ENCODE measurements around the gene PTPN1. TPM values are rescaled to one million over a fixed set of nuclear protein-coding genes. Genes with fewer than 3 reads are reported as not detected.

PTPN1 gene
- total and polyA plus RNA-seq, 2 of the 13 experiments (the other 11 are each of a cell fraction or from before 2014, with no cell fraction given) = 17.7 to 37.2 TPM

GRCh38 chr20:50464026-50464724 is 46.0 kb upstream of the PTPN1 start (continued):
- TF ChIP-seq TIGD3 (CRISPR knock-in tag; IDR thresholded peaks at IDR 0.05; ENCODE audit: borderline replicate concordance) (no peak), ZBTB1 (CRISPR knock-in tag; IDR thresholded peaks at IDR 0.05; ENCODE audit: borderline replicate concordance) (no peak), CENPT (CRISPR knock-in tag; IDR thresholded peaks at IDR 0.05; ENCODE audit: low read depth) (no peak), TSC22D2 (CRISPR knock-in tag; IDR thresholded peaks at IDR 0.05; ENCODE audit: borderline replicate concordance) (peak; percentile 74; the same call in 1 of the 2 replicates), PLRG1 (conservative IDR thresholded peaks at IDR 0.05) (no peak), STAT6 (CRISPR knock-in tag; IDR thresholded peaks at IDR 0.05; ENCODE audit: borderline replicate concordance) (no peak), FOXK1 (CRISPR knock-in tag; IDR thresholded peaks at IDR 0.05; ENCODE audit: borderline replicate concordance, low read depth) (no peak), CREBL2 (CRISPR knock-in tag; IDR thresholded peaks at IDR 0.05; ENCODE audit: borderline replicate concordance) (no peak), TAF1 (CRISPR knock-in tag; IDR thresholded peaks at IDR 0.05) (no peak), KLF16 (CRISPR knock-in tag; IDR thresholded peaks at IDR 0.05) (peak in 1 of 2 experiments; percentile 17; a peak in 1 of 4 replicates), CBX2 (IDR thresholded peaks at IDR 0.05; ENCODE audit: low read depth, low read length) (no peak), CBX2 (CRISPR knock-in tag; IDR thresholded peaks at IDR 0.05; ENCODE audit: low read depth) (no peak), ZNF30 (CRISPR knock-in tag; IDR thresholded peaks at IDR 0.05) (no peak), KDM5B (CRISPR knock-in tag; IDR thresholded peaks at IDR 0.05; ENCODE audit: borderline replicate concordance) (0 out of 2 replicates have a peak, but pooled peaks have one; percentile 41), ETV6 (CRISPR knock-in tag; conservative IDR thresholded peaks at IDR 0.05) (0 out of 2 replicates have a peak, but pooled peaks have one; percentile 42), GABPB1 (CRISPR knock-in tag; IDR thresholded peaks at IDR 0.05) (peak; percentile 30; the same call in 1 of the 2 replicates), POLR2AphosphoS2 (IDR thresholded peaks at IDR 0.05; ENCODE audit: low read depth, low read length) (no peak), SRSF4 (IDR thresholded peaks at IDR 0.05; ENCODE audit: low read depth, low read length, poor library complexity, severe bottlenecking) (no peak)
- TF ChIP-seq, protein P1, sequence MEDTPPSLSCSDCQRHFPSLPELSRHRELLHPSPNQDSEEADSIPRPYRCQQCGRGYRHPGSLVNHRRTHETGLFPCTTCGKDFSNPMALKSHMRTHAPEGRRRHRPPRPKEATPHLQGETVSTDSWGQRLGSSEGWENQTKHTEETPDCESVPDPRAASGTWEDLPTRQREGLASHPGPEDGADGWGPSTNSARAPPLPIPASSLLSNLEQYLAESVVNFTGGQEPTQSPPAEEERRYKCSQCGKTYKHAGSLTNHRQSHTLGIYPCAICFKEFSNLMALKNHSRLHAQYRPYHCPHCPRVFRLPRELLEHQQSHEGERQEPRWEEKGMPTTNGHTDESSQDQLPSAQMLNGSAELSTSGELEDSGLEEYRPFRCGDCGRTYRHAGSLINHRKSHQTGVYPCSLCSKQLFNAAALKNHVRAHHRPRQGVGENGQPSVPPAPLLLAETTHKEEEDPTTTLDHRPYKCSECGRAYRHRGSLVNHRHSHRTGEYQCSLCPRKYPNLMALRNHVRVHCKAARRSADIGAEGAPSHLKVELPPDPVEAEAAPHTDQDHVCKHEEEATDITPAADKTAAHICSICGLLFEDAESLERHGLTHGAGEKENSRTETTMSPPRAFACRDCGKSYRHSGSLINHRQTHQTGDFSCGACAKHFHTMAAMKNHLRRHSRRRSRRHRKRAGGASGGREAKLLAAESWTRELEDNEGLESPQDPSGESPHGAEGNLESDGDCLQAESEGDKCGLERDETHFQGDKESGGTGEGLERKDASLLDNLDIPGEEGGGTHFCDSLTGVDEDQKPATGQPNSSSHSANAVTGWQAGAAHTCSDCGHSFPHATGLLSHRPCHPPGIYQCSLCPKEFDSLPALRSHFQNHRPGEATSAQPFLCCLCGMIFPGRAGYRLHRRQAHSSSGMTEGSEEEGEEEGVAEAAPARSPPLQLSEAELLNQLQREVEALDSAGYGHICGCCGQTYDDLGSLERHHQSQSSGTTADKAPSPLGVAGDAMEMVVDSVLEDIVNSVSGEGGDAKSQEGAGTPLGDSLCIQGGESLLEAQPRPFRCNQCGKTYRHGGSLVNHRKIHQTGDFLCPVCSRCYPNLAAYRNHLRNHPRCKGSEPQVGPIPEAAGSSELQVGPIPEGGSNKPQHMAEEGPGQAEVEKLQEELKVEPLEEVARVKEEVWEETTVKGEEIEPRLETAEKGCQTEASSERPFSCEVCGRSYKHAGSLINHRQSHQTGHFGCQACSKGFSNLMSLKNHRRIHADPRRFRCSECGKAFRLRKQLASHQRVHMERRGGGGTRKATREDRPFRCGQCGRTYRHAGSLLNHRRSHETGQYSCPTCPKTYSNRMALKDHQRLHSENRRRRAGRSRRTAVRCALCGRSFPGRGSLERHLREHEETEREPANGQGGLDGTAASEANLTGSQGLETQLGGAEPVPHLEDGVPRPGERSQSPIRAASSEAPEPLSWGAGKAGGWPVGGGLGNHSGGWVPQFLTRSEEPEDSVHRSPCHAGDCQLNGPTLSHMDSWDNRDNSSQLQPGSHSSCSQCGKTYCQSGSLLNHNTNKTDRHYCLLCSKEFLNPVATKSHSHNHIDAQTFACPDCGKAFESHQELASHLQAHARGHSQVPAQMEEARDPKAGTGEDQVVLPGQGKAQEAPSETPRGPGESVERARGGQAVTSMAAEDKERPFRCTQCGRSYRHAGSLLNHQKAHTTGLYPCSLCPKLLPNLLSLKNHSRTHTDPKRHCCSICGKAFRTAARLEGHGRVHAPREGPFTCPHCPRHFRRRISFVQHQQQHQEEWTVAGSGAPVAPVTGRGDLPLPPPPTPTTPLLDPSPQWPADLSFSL (CRISPR knock-in tag; IDR thresholded peaks at IDR 0.05) = no peak
